HK-2 (cell line): Measurements from ENCODE around the gene IFITM10.

ENCODE experiments used
- DNase-seq: peaks from one replicate; pipeline ENCODE4 v3.0.0-alpha.2; 2018; ENCODE audit not compliant: unreplicated experiment

IFITM10 gene

DNA sequence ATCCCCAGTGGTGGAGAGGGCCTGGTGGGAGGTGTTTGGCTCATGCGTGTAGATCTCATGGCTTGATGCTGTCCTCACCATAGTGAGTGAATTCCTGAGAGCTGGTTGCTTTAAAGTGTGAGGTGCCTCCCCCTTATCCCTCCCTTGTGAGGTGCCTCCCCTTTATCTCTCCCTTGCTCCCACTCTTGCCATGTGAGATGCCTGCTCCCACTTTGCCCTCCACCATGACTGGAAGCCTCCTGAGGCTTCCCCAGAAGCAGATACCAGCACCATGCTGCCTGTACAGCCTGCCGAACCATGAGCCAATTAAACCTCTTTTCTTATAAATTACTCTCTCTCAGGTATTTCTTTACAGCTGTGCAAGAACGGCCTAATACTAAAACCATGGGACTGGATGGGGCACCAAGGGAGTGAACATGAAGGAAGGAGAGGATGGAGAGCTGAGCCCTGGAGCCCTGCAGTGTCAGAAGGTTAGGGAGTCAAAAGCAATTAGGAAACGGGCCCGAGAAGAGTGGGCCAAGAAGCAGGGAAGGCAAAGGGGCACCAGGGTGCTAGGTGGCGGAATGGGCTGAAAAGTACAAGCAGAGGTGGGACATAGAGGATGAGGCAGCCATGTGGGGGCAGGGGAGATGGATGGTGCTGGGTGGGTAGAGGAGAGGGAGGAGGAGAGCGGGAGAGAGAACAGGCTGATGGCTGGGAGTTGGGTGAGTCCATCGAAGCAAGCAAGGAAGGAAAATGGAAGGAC is 9.4 kb downstream of the IFITM10 start:
- no peak for DNase-seq

GRCh38 chr11:1739576-1739975 is 10.8 kb downstream of the IFITM10 start:
- DNase-seq, result no peak

DNA sequence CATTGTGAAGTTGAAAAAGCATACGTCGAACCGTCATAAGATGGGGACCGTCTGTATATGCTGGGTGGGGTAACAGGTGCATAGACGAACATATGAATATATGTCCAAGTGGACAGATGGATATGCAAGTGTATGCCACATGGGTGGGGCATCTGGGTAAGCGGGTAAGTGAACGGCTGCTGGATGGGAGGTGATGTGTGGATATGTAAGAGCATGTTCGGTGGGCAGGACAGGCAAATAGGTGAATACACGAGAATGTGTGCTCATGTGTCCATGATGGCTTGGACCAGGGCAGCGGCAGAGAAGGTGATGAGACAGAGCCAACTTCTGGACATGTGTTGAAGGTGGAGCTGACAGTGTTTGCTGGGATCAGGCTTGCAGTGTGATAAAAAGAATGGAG is 12.0 kb downstream of the IFITM10 start:
- no peak for DNase-seq

- no peak for DNase-seq
Observed at GRCh38 chr11:1737080-1737757, 13.2 kb downstream of the IFITM10 start.

DNA sequence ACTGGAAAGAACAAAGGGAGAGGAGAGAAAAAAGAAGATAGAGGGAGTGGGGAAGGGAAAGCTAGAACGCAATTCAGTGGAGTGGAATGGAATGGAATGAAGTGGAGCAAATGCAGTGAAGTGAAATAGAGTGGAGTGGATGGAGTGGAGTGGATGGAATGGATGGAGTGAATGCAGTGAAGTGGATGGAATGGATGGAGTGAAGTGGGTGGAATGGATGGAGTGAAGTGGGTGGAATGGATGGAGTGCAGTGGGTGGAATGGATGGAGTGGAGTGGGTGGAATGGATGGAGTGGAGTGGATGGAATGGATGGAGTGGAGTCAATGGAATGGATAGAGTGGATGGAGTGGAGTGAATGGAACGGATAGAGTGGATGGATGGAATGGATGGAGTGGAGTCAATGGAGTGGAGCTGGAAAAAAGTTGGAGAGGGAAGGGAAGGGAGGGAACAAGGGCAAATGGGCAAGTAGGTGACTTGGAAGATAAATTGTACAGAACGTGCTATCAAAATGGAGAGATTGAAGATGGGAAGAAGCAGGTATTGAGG is 13.9 kb downstream of the IFITM10 start:
- DNase-seq, result no peak

GRCh38 chr11:1735271-1735670 is 15.1 kb downstream of the IFITM10 start:
- DNase-seq, result no peak

DNA sequence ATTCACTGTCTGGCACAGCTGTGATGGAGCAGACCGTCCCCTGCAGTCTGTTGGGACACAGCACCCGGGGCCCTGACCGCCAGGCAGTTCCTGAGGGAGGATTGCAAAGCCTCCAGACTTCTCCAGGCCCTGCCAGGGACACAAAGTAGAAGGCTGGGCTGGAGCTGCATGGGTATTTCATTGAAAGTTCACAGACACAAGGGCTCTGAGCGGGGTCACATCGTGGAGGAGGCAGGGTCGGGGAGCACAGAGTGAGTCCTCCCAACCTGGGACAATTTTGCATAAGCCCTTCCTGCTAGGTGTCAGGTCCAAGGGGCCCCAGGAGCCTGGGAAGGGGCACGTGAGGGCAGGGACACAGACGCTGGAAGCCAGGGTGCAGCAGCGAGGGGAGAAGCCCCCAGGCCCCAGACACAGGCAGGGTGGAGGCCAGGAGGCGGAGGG is 15.7 kb downstream of the IFITM10 start:
- DNase-seq, result no peak

GRCh38 chr11:1733716-1734640 is 16.4 kb downstream of the IFITM10 start:
- no peak for DNase-seq

- no peak for DNase-seq
Observed at GRCh38 chr11:1733009-1733715, 17.2 kb downstream of the IFITM10 start.

DNA sequence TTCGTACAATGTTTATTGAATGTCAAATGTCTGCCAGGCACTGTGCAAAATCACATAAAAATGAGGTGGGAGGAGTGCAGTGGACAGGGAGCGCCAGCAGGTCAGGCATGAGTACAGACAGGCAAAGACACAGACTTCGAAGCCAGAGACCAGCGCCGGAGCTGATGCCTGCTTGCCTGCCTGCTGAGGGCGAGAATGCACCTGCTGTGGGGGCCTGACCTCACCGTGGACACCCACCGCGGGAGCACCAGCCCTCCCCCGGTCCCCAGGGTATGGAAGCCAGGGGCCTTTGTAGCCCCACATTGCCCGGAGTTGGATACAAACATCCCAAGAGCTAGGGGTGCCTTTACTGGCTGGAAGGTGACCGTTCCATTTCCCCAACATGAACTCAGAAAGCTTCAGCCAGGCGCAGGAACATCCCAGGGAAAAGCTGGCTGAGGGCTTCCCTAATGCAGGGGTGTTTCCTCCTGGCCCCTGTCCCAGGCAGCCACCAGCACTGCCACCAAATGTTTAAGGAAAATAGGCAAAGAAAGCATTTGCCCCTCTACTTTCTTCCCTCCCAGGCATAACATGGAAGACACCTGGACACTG is 17.9 kb downstream of the IFITM10 start:
- DNase-seq, result no peak

GRCh38 chr11:1731451-1732059 is 18.8 kb downstream of the IFITM10 start:
- no peak for DNase-seq

GRCh38 chr11:1730059-1730629 is 20.3 kb downstream of the IFITM10 start:
- DNase-seq, result no peak

- no peak for DNase-seq
Observed at GRCh38 chr11:1729692-1730011, 20.7 kb downstream of the IFITM10 start.

GRCh38 chr11:1728931-1729691 is 21.3 kb downstream of the IFITM10 start:
- no peak for DNase-seq

DNA sequence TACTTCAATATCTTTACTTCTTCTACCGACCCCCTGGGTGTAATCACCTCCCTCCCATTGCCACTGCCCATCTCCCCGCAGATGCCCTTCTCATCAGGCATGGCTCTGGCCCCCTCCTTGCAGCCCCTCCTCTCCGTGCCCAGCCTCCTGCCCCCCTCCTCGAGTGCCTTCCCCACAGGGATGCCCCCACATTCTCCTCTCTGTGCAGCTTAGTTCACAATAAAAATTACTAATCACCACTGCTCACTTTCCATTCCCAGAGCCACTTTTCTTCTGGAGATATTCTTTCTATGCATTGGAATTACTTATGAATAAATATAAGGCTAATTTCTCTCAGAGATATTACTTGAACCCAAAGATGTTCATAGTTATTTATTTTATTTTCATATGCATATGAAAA is 22.1 kb downstream of the IFITM10 start:
- no peak for DNase-seq

DNA sequence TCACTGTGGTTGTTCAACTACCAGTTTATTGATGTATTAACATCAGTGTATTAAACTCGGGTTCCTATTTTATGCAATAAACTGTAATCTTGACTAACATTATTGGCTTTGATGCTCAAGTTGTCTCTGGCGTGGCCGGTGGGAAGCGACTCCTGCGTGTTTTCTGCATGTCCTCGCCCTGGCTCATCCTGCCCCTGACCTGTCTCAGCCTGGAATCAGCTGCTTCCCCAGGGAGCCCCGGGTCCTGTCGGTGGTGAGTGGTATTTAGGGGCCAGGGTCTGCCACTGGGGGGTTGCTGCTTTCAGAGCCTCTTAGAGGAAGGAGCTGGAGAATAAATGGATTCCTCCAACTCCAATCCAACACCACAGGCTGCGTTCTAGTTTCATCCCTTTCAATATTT is 22.5 kb downstream of the IFITM10 start:
- no peak for DNase-seq

DNA sequence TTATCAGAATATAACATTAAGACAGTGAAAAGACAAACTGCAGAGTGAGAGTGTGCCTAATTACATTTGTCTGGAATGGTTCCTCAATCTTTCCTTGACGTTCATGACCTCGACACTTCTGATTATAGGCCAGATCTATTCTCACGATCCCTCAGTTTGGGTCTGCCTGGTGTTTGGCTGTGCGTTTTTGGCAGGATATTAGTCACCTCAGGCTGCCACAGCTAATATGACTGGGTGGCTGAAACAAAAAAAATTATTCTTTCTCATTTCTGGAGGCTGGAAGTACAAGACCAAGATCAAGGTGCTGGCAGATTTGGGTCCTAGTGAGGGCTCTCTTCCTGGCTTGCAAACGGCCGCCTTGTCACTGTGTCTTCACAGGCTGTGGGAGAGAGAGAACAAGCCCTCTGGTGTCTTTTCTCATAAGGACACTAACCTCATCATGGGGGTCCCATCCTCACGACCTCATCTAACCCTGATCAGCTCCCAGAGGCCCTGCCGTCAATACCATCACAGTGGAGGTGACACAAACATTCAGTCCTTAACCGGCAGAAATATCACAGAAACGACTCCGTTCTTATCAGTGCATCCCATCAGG is 23.2 kb downstream of the IFITM10 start:
- DNase-seq, result no peak

- DNase-seq, result no peak
Observed at GRCh38 chr11:1719781-1720180, 30.6 kb downstream of the IFITM10 start.

GRCh38 chr11:1718326-1718725 is 32.1 kb downstream of the IFITM10 start:
- DNase-seq, result no peak
